Mesodermal cell (in vitro differentiated cells): ENCODE measurements around the gene CYP1A2.
A peak's percentile ranks its signal among the peaks of the same experiment; 100 is the strongest.

ENCODE experiments used
- H3K27ac ChIP-seq: 2 replicates; pipeline ENCODE4 v1.7.0; 2013; ENCODE audit warnings: mild to moderate bottlenecking, low read depth, low read length, moderate library complexity; ENCODE audit not compliant: severe bottlenecking
- H3K36me3 ChIP-seq: 2 replicates; pipeline ENCODE4 v1.7.1; 2013; ENCODE audit warnings: mild to moderate bottlenecking, low read length, moderate library complexity; ENCODE audit not compliant: control insufficient read depth, insufficient read depth
- H3K4me1 ChIP-seq: one replicate; pipeline ENCODE4 v1.7.1; 2013; ENCODE audit warnings: mild to moderate bottlenecking, low read length; ENCODE audit not compliant: insufficient read depth, control insufficient read depth, poor library complexity, severe bottlenecking
- H3K4me3 ChIP-seq: 2 replicates; pipeline ENCODE4 v1.7.0; 2013; ENCODE audit warnings: low read length, control low read depth, mild to moderate bottlenecking; ENCODE audit not compliant: insufficient read depth, poor library complexity, severe bottlenecking; ENCODE audit errors: extremely low read depth
- H3K9me3 ChIP-seq: 2 replicates; pipeline ENCODE4 v1.7.1; 2013; ENCODE audit warnings: mild to moderate bottlenecking, low read length, moderate library complexity; ENCODE audit not compliant: control insufficient read depth
- WGBS, 2 experiments: methylation state at CpG; one replicate each; pipeline ENCODE4 v1.1.5; 2013; ENCODE audit warnings: missing lambda C conversion rate in 2 of 2; ENCODE audit not compliant: insufficient coverage in 2 of 2; 5-methylcytosine and 5-hydroxymethylcytosine counted together

The CYP1A2 gene

DNA sequence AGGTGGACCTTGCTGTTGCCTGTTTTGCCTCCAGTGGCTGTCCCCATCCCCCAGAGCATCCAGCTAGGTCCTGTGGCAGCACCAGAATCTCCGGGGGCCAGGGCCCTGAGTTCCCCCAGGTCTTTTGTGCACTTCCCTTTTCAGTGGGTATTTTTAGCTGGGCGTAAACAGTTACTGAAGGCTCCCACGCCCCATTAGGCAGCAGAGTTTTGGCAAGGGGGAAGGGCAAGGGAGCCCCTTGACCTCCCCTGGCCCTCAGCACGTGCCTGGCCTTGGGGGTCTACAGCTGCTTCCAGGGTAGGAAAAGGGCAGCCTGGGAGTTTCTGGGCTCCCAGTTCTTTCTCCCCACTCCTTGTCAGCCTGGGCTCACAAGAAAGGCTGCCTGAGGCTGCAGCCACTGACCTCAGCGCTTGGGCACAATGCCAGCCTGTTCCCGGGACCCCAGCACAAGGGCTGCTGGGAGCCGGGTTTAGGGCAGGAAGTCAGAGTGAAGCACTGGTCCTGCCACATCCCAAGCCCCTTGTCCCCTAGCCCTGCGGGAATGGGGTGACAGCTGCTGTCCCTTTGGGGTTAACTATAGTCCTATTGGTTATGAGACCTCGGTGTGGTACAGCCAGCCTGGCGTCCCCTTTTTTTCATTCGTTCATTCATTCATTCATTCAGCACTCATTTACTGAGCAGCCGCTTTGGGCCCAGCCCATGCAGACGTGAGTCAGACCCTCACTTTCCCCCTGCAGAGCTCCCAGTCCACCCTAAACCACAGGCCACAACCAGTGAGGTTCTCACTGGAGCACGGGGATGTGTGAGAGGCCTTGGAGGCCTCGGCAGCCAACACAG lies 41.7 kb downstream of the CYP1A2 start:
- Histone ChIP-seq H3K36me3 (peaks cover 34% of the 10 kb centered on the region), H3K9me3 (no peaks in the 10 kb centered on the region), H3K27ac (peak overlapping the region; percentile 41), H3K4me3 (no peak overlapping the region), H3K4me1 (peaks cover 21% of the 10 kb centered on the region)
- WGBS, 2 experiments, result 89 to 91% methylated on average over 10 to 13 of the region's 15 CpGs

DNA sequence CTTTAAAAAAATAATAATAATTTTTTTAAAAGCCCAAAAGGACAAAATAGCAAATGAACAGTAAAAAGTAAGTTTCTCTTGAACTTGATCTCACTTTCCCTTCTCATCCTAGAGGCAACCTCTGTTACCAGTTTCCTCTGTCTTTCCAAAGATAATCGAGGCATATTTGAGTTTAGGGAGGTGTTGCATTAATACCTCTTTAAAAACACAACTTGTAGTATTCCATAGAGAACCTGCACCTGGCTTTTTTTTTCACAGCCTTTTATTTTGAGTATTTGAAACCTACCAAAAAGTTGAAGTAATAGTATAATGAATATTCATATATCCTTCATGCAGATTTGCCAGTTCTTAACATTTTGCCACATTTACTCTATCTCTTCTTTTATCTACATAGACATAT lies 42.4 kb downstream of the CYP1A2 start:
- Histone ChIP-seq H3K36me3 (peaks cover 36% of the 10 kb centered on the region), H3K9me3 (no peaks in the 10 kb centered on the region), H3K4me3 (no peak overlapping the region), H3K27ac (no peak overlapping the region), H3K4me1 (peaks cover 21% of the 10 kb centered on the region)
- no CpG with 5 or more reads among the region's 1 CpG for WGBS, 2 experiments

DNA sequence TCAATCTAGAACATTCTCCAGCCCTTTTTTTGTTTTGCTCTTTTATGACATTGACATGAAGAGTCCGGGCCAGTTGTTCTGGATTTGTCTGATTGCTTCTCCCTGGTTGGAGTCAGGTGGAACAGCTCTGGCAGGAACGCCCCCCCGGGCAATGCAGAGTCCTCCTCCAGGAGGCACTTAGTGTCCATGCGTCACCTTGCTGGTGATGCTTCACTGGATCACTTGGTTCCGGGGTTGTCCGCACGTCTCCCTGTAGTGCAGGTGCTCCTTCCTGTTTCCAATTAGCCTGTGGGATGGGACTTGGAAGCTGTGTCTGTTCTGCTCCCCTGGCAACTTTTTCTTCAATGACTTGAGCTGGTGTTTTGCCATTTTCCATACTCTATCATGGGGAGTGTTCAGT lies 43.0 kb downstream of the CYP1A2 start:
- 94% methylated on average over 7 of the region's 7 CpGs for WGBS, 2 experiments
- Histone ChIP-seq H3K36me3 (peaks cover 32% of the 10 kb centered on the region), H3K4me1 (peaks cover 21% of the 10 kb centered on the region), H3K27ac (no peak overlapping the region), H3K9me3 (no peaks in the 10 kb centered on the region), H3K4me3 (no peak overlapping the region)

DNA sequence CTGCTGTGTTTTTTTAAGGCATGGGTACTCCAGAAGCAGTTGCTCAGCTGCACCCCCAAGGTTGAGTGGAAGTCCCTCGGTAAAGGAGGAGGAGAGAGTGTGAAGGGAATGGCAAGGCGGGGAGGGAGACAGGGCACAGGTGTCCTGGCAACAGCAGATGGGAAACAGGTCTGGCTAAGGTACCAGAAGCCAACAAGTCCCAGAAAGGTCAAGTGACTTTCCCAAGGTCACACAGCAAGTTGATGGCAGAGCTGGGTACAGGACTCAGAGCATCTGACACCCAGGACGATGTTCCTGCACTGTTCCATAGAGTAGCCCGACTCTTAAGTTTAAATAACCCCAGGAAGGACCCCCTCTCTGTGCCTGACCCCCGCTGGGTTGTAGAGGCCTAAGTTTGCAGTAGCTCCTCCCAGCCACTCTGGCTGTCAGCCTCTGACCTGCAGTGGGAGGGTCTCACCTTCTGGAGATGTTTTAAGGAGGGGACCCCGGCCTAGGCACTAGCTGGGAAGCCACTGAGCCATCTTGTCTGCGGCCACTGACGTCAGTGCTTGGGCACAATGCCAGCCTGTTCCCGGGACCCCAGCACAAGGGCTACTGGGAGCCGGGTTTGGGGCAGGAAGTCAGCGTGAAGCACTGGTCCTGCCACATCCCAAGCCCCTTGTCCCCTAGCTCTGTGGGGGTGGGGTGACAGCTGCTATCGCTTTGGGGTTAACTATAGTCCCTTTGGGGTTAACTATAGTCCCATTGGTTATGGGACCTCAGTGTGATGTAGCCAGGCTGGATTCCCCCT lies 43.8 kb downstream of the CYP1A2 start:
- Histone ChIP-seq H3K27ac (no peak overlapping the region), H3K36me3 (peaks cover 29% of the 10 kb centered on the region), H3K9me3 (no peaks in the 10 kb centered on the region), H3K4me1 (peaks cover 21% of the 10 kb centered on the region), H3K4me3 (no peak overlapping the region)
- 88 to 95% methylated on average over 7 to 9 of the region's 12 CpGs for WGBS, 2 experiments

DNA sequence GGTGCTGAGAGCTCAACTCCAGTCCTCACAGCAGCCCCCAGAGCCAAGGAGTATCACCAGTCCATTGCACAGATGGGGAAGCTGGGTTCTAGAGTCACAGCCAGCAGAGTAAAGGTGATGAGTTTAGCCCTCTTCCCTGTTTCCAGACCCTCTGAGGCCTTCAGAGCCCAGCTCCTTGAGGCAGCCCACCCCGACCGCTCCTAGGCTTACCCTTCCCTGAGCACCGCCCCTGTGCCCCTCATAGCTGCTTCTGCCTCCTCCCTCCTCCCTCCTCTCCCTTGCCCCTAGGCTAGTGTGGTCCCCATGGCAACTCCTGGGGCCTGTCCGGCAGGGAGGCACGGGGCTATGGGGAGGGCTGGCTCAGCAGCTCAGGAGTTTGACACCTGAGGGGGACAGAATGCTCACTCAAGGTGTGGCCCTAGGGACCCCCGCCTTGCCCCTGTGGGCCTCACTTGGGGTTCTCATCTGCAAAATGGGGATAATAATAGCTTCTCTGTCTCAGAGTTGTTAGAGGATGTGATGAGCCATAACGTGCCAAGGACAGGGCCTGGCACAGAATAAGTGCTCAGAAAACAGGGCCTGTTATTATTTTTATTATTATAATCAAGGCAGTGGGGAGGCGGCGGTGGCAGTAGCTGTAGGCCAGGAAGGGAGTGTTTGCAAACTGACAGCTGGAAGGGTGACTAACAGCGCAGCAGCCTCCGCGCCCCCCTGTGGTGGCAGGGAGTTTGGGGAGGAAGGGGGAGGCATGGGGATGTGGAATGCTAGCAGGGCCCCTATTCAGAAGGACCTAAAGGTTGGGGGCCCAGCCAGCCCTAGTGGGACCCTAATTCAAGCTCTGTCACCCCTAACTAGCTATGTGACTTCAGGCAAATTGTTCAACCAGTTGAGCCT lies 44.7 kb downstream of the CYP1A2 start:
- H3K27ac ChIP-seq, result no peak overlapping the region
- WGBS, 2 experiments, result 73 to 78% methylated on average over 2 to 8 of the region's 12 CpGs
- no peaks in the 10 kb centered on the region for H3K9me3 ChIP-seq
- H3K36me3 ChIP-seq, result peaks cover 22% of the 10 kb centered on the region
- no peak overlapping the region for H3K4me3 ChIP-seq
- H3K4me1 ChIP-seq, result peaks cover 16% of the 10 kb centered on the region

DNA sequence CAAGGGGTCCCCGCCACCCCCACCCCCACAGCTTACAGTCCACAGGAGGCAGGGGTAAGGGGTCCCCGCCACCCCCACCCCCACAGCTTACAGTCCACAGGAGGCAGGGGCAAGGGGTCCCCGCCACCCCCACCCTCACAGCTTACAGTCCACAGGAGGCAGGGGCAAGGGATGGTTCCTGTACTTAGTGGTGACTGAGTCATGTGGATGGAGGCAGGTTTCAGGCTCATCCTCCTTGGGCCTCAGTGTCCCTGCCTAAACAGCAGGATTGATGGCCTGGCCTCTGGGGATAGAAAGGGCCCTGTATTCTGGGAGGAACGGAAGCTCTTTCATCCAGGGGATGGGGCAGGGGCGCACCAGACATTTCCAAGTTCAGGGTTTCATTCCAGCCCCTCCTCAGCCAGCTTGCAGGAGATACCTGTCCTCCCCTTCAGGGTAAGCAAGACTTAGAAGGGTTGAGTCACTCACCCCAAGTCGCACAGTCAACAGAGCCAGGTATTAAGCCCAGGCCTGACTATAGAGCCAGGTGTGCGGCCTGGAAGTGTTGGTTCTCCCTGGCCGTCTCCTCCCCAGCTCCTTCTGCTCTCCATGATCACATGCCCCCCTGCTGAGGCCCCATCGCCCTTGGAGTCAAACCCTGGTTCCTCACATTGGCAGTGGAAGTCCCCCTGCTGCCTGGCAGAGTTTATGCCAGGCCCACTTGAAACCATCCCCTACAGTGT lies 45.8 kb downstream of the CYP1A2 start:
- peaks cover 19% of the 10 kb centered on the region for H3K36me3 ChIP-seq
- H3K27ac ChIP-seq, result no peak overlapping the region
- peaks cover 16% of the 10 kb centered on the region for H3K4me1 ChIP-seq
- H3K4me3 ChIP-seq, result no peak overlapping the region
- 94 to 97% methylated on average over 6 of the region's 9 CpGs for WGBS, 2 experiments
- H3K9me3 ChIP-seq, result no peaks in the 10 kb centered on the region

DNA sequence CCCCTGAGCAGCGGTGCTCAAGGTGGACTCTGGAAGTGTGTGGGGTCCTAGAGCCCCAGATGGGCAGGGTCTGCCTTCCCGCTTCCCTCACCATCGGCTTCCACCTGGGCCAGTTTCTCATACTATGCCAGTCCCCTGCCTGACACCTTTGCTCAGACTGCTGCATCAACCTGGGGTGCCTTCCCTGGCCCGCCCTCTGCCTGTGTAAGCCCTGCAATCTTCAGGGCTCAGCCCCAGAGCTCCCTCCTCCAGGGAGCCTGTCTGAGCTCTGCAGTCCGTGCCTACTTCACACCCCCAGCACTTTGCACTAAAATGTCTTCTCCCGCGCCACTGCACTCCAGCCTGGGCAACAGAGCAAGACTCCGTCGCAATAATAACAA lies 46.3 kb downstream of the CYP1A2 start:
- H3K36me3 ChIP-seq, result peaks cover 21% of the 10 kb centered on the region
- WGBS, 2 experiments, result 77 to 88% methylated on average over 3 to 4 of the region's 9 CpGs
- no peak overlapping the region for H3K4me3 ChIP-seq
- H3K4me1 ChIP-seq, result peaks cover 14% of the 10 kb centered on the region
- no peaks in the 10 kb centered on the region for H3K9me3 ChIP-seq
- no peak overlapping the region for H3K27ac ChIP-seq

DNA sequence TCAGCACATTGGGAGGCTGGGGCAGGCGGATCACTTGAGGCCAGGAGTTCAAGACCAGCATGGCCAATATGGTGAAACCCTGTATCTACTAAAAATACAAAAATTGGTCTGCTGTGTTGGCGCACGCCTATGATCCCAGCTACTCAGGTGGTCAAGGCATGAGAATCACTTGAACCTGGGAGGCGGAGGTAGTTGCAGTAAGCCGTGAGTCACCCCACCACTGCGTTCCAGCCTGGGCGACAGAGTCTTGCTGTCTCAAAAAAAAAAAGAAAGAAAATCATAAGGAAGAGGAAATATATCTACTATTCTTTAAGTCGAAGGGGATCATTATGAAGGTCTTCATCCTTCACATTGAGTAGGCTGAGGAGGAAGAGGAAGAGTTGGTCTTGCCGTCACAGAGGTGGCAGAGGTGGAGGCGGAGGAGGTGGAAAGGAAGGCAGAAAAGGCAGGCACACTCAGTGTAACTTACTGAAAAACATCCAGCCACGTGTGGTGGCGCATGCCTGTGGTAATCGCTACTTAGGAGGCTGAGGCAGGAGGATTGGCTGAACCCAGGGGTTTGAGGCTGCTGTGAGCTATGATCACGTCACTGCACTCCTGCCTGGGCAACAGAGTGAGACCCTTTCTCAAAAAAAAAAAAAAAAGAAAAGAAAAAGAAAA lies 47.5 kb downstream of the CYP1A2 start:
- Histone ChIP-seq H3K4me3 (no peak overlapping the region), H3K4me1 (peaks cover 8% of the 10 kb centered on the region), H3K9me3 (no peaks in the 10 kb centered on the region), H3K27ac (no peak overlapping the region), H3K36me3 (peaks cover 31% of the 10 kb centered on the region)
- WGBS, 2 experiments, result 96 to 97% methylated on average over 8 to 11 of the region's 14 CpGs

DNA sequence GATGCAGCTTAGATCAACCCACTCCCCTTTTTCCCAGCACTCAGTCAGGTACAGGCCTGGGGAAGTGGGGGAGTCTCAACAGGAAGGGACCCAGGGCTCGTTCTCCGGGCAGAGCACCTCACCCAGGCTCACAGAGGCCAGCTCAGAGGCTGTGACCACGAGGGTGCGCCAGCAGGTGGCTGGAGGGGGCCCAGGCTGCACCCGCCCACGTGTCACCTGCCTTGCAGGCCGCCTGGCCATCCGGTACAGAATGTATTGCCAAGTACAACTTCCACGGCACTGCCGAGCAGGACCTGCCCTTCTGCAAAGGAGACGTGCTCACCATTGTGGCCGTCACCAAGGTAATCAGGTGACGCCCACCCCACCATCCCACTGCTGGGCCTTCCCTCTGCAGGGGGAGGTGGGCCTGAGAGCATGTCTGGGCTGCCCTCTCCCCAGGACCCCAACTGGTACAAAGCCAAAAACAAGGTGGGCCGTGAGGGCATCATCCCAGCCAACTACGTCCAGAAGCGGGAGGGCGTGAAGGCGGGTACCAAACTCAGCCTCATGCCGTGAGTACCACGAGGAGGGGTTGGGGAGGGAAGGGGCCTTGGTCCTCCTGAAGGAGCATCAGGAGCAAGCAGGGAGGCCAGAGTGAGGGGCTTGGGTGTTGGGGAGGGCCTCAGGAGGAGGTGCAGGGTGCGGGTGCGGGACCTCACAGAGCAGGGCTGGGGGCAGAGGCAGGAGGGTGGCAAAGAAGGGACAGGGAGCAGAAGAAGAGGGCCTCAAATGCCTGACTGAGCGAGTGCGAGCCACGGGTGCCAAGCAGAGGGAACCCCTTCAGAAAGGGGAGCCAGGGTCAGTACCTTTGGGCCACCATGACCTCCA lies 50.0 kb downstream of the CYP1A2 start:
- Histone ChIP-seq H3K36me3 (peaks cover 52% of the 10 kb centered on the region), H3K27ac (no peak overlapping the region), H3K4me1 (peaks cover under 1% of the 10 kb centered on the region), H3K9me3 (no peaks in the 10 kb centered on the region), H3K4me3 (no peak overlapping the region)
- WGBS, 2 experiments, result 91 to 94% methylated on average over 19 to 25 of the region's 25 CpGs
